ENCODE data around the gene P2RY13.

- TF ChIP-seq POLR2A (IDR thresholded peaks at IDR 0.05) (no peak), CTCF (IDR thresholded peaks at IDR 0.05) (no peak)
Observed at GRCh38 chr3:151350656-151351055, 21.3 kb upstream of the P2RY13 start.

All from tibial nerve (tissue), 3 donors.